ENCODE measurements around the gene DMRTA1.

Gene DMRTA1, protein sequence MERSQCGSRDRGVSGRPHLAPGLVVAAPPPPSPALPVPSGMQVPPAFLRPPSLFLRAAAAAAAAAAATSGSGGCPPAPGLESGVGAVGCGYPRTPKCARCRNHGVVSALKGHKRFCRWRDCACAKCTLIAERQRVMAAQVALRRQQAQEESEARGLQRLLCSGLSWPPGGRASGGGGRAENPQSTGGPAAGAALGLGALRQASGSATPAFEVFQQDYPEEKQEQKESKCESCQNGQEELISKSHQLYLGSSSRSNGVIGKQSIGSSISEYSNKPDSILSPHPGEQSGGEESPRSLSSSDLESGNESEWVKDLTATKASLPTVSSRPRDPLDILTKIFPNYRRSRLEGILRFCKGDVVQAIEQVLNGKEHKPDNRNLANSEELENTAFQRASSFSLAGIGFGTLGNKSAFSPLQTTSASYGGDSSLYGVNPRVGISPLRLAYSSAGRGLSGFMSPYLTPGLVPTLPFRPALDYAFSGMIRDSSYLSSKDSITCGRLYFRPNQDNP

DNA sequence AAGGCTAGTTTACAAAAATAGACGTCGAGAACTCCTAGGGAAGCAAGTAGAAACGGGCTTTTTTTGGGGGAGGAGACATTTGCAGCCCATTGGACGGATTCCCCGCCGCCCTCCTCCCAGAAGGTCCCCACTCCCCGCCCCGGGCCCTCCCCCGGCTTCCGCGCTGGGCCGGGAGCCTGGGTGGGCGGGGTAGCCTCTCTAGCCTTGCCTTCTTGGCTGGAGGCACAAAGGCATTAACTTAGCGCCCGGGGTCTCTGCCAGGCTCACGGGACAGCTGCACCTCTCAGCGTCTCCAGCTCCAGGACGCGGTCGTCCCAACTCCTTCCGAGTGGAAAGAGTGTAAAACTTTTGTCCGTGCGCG, at the start of gene DMRTA1:
DMRTA1 (plus strand) TSS at position 236 of the 361 bp plus-strand sequence. CDS start 242 bp downstream, outside the sequence.
- in situ Hi-C loops (cut with MboI; ENCODE audit: low sequenced_read_pairs, unreplicated experiment), result no loop called here
- DNase-seq (ENCODE audit: low spot score), result peak; percentile 33
- TF ChIP-seq, protein P1, sequence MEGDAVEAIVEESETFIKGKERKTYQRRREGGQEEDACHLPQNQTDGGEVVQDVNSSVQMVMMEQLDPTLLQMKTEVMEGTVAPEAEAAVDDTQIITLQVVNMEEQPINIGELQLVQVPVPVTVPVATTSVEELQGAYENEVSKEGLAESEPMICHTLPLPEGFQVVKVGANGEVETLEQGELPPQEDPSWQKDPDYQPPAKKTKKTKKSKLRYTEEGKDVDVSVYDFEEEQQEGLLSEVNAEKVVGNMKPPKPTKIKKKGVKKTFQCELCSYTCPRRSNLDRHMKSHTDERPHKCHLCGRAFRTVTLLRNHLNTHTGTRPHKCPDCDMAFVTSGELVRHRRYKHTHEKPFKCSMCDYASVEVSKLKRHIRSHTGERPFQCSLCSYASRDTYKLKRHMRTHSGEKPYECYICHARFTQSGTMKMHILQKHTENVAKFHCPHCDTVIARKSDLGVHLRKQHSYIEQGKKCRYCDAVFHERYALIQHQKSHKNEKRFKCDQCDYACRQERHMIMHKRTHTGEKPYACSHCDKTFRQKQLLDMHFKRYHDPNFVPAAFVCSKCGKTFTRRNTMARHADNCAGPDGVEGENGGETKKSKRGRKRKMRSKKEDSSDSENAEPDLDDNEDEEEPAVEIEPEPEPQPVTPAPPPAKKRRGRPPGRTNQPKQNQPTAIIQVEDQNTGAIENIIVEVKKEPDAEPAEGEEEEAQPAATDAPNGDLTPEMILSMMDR (IDR thresholded peaks at IDR 0.05; ENCODE audit: borderline replicate concordance, control extremely low read depth, extremely low read depth, insufficient read depth, missing control alignments), result no peak

DNA sequence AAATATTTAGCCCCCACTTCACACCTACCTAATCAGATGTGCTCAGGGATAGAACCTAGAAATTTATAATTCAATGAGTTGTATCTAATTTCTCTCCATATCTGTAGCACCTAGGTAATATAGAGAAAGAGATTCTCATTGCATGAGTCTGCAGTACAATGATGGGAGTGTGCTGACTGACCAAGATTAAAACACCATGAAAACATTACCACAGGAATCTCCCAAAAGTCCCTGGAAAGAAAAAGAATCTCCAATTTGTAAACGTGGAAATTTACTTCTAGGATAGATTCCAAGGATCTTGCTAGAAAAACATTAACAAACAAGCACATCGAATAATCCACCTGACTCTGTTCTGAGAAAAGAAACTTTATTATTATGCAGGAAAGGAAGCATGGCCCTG, 45.0 kb upstream of the DMRTA1 start:
- TF ChIP-seq, protein P1 (IDR thresholded peaks at IDR 0.05; ENCODE audit: borderline replicate concordance, control extremely low read depth, extremely low read depth, insufficient read depth, missing control alignments), result no peak
- DNase-seq (ENCODE audit: low spot score), result no peak
- in situ Hi-C loops (cut with MboI; ENCODE audit: low sequenced_read_pairs, unreplicated experiment), result no loop called here

DNA sequence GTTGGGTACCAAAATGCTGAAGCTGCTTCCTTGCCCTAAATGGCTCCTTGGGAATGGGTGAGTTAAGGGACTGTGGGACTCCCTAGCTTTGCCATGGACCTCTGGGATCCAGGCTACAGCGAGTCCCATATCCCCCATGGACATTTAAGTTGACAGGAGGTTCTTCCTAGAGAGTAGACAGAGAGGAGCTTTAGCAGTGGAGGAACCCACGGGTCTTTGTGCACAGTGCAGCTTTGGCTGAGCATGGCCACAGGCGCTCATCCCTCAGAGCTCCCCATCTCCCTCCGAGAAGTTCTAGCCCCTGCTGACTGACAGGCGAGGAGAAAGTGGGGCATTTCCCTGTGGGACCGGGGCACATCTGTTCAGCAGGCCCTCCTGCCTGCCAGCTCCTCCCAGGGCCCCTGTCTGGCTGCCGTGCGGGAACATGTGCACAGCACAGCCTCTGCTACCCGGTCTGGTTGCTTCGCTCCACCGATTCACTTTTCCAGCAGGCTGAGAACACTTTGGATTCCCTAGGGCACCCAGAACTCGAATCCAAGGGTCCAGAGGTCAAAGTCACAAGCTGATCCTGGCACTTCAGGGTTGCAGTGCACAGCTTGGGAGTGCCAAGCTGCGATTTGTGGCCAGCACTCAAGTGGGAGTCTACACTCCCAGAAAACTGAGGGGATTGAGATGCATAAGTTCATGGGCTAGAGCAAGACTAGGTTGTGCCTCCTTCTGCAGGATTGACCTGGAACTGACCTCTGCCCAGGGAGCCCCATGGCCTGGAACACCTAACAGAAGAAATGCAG, 40.6 kb upstream of the DMRTA1 start:
- in situ Hi-C loops (cut with MboI; ENCODE audit: low sequenced_read_pairs, unreplicated experiment), result no loop called here

DNA sequence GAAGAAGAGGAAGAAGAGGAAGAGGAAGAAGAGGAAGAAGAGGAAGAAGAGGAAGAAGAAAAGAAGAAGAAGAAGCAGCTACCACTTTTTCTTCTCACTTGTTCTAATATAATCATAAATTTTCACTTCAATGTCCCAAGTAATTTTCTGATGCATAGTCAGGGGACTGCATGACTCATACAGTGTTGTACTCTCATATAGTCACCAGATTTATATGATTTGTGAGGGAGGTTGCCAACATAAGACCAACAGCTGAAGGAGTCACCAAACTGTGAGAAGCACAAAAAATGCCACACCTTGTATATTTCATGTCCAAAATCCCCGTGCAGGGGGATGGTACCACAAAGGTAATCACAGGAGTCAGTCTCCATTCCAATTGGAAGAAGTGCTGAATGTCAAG, 32.7 kb upstream of the DMRTA1 start:
- in situ Hi-C loops (cut with MboI; ENCODE audit: low sequenced_read_pairs, unreplicated experiment), result no loop called here
- DNase-seq (ENCODE audit: low spot score), result no peak
- TF ChIP-seq, protein P1 (IDR thresholded peaks at IDR 0.05; ENCODE audit: borderline replicate concordance, control extremely low read depth, extremely low read depth, insufficient read depth, missing control alignments), result no peak

More for the DNA sequence above, 40.6 kb upstream of the DMRTA1 start:
- DNase-seq (ENCODE audit: low spot score), result no peak
- TF ChIP-seq, protein P1 (IDR thresholded peaks at IDR 0.05; ENCODE audit: borderline replicate concordance, control extremely low read depth, extremely low read depth, insufficient read depth, missing control alignments), result no peak

DNA sequence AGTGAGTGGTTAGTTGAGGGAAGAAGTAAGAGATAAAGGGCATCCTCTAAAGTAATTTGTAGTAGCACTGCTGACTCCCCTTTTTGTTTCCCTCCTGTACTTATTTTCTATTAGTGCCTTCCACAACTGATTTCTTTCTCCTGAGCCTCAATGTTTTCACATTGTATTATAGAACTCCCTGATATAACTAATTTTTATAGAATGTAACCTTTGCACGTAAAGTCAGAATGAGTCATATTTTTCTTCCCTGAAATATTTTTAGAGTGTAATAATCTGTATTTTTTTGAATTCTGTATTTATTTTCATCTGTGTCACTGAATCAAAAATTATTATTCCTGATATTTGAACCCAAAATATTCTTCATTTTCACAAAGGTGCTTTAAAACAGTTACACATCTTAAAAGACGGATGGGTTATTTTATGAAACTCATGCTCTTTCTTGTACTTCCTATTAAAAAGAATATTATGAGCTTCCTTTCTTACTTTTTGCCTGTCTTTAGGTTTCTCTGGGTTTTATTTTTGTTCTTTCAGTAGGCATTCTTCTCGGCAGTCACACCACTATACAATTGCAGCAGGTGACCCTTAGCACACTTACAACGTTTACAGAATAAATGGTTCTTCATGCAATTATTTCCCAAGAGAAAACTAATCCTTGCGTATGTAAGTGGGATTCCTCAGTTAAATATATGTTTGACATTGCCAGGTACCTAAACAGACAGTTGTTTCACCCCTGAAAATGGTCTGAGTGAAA, 30.5 kb upstream of the DMRTA1 start:
- TF ChIP-seq, protein P1 (IDR thresholded peaks at IDR 0.05; ENCODE audit: borderline replicate concordance, control extremely low read depth, extremely low read depth, insufficient read depth, missing control alignments), result no peak
- in situ Hi-C loops (cut with MboI; ENCODE audit: low sequenced_read_pairs, unreplicated experiment), result no loop called here
- DNase-seq (ENCODE audit: low spot score), result no peak

DNA sequence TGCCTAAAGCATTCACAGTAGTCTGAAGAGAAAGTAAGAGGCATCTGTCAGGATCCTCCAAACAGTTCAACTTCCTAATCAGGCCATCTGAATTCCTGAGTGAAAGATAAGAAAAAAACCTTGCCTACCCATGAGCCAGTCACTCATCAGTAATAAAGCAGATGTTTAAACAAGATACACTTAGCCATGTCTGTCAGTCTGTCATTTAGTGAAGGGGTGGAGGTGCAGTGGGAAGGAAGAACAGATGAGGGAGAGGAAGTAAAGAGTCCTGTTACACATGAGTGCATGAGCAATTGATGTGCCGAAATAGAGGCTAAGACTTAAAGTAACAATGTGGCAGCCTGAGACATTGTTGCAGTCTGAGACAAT, 29.9 kb upstream of the DMRTA1 start:
- in situ Hi-C loops (cut with MboI; ENCODE audit: low sequenced_read_pairs, unreplicated experiment), result no loop called here
- no peak for DNase-seq (ENCODE audit: low spot score)
- TF ChIP-seq, protein P1 (IDR thresholded peaks at IDR 0.05; ENCODE audit: borderline replicate concordance, control extremely low read depth, extremely low read depth, insufficient read depth, missing control alignments), result no peak
